ENCODE results near the gene DISC1. TPM values are rescaled to one million over a fixed set of nuclear protein-coding genes. Genes with fewer than 3 reads are reported as not detected.

Gene DISC1
- polyA plus RNA-seq, 4 donors = 5.6 to 5.9 (median 5.8) TPM

DNA sequence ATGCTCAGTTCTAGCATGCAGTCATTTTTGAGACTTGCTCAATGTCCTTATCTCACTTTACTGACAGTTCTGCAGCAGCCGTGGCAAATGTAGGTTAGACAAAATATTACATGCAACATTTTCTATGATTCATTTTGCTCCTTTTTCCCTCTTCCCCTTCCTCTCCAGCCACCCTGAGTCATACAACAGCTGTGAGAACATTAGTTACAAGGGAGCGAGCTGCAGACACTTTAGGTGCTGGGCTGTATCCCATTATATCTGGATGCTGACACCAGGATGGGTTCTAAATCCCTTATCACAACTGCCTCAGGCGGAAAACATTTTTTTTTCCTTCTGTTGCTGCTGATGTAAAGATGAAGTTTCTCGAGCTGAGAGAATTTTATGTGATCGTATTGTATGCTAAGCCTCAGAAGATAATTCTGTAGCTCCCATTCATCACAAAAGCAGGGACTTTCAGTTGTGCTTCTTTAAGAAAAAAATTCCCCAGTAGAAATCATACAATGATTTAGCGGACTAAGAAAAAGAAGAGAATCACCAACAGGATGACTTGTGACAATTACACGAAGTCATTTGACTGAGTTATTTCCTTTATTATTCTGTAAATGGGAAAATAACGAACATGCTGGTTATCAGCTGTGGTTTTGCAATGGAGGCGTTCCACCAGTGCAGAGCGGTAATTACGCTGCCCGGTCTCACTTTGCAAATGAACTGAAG, 345.0 kb downstream of the DISC1 start:
- no peak for DNase-seq (ENCODE audit: low read depth in 4 of 4, low spot score in 3 of 4)

DNA sequence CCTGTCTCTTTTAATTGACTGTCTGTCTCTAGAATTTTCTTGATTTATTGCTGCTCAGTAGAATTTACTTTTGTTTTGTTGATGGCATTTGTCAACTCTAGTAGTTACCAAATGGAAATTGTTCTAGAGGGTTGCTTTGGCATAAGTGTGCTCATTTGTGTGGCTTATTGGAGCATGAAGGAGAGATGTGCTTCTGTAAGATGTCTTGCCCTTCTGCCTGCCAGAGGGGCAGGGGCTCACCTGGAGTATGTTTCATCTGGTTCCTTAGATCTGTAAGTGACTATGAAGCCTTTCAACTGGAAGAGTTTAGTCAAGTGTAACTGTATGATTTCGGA, 345.5 kb downstream of the DISC1 start:
- no peak for DNase-seq (ENCODE audit: low read depth in 4 of 4, low spot score in 3 of 4)

DNA sequence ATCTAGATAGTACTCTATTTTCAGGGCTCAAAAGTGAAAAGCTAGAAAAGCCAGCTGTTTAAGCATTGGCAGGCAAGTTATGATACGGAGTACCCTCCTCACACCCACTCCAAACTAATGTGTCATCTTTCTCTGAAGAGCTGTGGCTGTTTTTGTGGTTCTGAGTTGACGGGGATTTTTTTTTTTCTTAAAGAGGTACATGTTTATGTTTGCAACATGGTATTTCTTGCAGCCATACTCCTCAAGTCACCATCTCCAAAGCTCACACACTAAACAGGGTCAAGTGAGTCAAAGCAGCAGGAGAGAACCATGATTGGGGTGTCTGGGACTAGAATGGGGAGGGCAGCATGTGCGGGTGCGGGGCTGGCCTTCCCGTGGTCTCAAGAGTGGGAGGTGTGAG, 347.2 kb downstream of the DISC1 start:
- DNase-seq (ENCODE audit: low read depth in 4 of 4, low spot score in 3 of 4) = no peak

DNA sequence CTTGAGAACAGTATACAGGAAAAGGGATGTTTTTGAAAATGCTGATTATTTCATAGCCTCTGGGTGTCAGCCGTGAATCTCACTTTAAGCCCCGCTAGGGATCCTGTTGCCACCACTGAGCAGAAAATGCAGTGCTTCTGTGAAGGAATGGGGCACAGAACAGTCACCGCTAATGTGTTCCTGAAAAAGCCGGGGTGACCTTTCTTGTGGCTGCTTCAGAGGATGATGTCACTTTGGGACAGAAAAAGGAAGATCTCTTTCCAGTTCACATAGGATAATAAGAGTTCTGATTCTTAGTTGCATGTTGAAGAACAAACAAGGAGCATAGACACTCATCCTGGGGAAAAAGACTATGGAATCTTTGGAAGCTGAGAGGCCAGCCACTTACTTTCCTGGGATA, 349.6 kb downstream of the DISC1 start:
- no peak for DNase-seq (ENCODE audit: low read depth in 4 of 4, low spot score in 3 of 4)

DNA sequence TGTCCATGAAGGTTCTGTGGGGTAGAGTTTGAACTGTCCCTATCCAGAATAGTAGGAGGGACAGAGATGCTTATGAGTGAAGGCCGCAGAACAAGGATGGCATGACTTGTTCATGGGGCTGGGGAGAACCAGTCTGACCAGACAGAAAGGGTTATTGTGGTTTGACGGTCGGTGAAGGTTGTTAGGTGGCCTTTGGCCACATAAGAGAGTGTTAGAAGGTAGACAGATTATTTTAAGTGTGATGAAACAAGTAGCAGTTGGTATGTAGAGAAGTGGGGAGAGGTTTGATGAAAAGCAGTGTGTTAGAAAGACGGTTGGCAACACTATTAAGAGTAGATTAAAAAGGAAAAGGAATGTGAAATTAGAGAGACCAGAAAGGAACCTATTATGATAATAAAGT, 355.1 kb downstream of the DISC1 start:
- no peak for DNase-seq (ENCODE audit: low read depth in 4 of 4, low spot score in 3 of 4)

DNA sequence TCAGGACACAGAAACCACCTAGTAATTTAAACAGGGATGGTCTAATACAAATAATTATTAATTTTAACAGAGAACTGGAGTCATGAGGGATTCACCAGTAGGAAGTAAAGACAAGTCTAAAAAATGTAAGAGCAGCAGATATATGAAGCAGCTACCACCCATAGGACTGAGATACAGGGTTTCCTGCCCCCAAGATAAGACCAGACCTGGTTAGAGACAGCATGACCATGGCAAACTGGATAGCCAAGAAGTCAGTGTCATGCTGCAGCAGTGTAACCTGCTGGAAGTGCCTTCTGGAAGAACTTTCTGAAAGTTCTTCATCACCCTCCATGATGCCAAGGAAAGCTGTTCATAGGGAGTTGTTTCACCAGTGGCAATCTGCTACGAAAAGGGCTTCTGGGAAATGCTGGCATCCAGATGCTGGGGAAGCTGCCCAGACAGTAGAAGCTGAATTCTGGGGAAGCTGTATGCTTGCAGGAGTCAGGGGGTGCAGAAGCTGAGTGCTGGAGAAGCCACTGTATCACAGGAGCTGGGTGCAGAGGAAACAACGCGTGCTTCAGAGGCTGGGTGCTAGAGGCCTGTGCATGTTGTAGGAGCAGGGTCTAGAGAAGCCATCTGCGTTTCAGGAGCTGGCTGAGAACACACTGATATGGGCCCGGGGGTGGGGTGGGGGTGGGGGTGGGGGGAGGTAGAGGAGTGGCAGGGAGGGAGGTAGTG, 356.4 kb downstream of the DISC1 start:
- no peak for DNase-seq (ENCODE audit: low read depth in 4 of 4, low spot score in 3 of 4)

DNA sequence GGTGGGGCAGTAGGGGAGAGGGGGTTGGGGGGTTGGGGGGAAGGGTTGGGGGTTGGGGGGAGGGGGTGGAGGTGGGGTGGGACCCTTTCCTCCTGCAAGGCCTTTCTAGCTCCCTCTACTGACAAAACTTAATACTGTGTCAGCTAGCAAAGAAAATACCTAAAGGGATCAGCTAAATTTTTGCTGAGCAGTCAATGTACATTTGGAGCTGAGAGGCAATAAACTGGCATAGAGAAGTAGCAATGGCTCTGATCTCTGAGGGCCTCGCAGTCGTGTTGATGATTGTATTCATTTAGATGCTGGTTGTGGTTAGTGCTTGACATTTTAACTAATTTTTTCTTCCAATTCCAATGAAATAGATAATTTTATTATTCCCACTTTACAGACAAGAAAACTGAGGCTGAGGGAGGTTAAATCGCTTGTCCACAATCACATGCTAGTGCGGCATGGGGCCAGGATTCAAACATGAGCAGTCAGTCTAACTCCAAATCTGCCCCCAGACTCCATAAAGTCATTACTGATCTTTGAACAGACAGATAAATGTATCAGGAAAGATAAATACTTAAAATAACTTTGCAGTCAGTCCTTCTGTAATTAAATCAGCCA, 357.1 kb downstream of the DISC1 start:
- DNase-seq (ENCODE audit: low read depth in 4 of 4, low spot score in 3 of 4) = no peak

DNA sequence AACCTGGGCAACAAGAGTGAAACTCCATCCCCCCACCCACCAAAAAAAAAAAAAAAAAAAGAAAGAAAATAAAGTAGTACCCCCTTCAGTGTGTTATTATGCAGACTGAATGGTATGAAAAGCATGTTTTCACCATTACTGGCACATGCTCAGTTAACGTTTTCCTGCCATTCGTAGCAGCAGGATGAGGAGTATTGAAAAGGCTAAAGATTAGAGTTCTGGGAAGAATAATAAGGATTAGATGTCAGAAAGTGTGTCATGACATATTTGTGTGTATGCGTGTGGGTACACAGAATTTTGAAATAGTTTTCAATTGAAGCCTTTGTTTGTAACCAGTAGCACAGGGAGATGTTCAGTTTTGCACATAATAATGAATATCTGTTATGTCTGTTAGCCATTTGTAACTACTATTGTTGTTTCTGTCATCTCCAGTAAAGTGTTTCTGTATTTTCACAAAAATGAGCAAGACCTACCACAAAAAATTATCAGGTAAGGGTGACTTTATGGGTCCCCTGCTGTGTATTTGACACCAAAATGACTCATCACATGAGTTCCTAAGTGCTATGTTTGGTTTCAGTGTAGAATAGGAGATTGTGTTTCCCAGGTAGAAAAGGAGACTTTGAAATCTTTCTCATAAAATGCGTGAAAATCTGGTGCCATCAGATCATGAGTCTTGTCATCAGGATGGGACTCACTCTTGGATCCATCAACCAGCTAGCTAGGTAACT, 358.9 kb downstream of the DISC1 start:
- DNase-seq (ENCODE audit: low read depth in 4 of 4, low spot score in 3 of 4) = no peak

DNA sequence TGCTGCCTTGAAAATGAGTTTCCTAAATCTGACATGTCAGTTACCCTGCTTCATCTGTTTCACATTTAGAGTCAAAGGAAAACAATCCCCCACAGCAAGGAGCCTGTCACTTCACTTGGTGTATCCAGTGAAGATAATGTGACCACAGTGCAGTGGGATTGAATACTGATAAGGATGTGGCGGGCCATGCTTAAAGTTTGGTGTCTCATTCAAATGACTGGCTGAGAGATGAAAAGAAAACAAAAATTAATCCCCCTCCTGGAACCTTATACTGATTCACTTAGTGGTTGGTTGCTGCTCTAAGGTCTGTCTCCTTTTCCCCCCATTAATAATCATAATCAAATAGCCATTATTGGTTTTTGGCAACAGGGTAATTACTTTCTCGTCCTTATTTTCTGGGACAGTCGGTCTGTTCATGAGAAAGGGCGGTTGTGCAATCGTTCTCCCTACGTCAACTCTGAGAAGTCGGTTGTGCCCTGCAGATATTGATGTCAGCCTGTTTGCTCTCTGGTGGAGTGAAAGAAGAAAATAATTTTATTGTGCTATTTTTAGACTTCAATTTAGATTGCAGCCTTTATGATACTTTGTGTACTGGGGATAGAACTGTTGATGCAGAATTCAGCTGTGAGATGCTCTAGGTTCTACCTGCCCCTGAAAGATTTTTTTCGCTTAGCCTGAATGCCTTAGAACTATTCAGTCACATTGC, 360.2 kb downstream of the DISC1 start:
- no peak for DNase-seq (ENCODE audit: low read depth in 4 of 4, low spot score in 3 of 4)

DNA sequence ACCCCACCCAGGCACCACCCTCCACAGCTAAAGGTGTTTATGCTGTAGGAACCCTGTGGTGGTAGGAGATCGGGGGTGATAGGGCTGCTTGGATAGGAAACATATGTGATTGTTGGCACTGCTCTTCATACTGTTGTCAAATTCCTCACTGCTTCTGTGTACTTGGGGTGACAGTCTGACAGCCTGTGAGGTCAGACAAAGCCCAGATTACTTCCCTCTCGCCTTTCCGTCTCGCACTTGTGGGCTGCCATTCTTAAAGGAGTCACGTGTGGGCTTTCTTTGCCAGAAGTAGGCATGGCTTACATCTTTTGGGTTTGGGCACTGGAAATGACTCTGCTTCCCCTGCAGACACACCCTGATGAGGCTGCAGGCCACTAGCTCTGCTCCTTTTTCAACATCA, 363.8 kb downstream of the DISC1 start:
- no peak for DNase-seq (ENCODE audit: low read depth in 4 of 4, low spot score in 3 of 4)

DNA sequence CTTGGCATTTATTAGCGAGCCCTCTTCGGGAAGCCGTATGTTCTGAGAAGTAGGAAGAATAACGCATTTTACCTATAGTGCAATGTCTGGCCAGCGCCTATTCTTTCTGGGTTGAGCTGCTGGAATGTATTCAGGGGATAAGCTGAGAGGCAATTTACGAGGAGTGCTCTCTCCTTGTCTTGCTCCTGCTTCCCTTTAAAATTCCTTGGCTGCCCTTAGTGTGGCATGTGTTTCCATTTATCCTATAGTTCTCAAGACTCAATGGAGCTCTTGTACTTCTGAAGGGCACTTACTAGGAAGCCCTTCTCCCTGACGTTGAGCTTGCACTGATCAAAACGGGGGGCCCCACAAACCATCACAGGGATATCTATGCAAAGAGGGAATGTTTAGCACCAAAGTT, 364.6 kb downstream of the DISC1 start:
- DNase-seq (ENCODE audit: low read depth in 4 of 4, low spot score in 3 of 4) = no peak

DNA sequence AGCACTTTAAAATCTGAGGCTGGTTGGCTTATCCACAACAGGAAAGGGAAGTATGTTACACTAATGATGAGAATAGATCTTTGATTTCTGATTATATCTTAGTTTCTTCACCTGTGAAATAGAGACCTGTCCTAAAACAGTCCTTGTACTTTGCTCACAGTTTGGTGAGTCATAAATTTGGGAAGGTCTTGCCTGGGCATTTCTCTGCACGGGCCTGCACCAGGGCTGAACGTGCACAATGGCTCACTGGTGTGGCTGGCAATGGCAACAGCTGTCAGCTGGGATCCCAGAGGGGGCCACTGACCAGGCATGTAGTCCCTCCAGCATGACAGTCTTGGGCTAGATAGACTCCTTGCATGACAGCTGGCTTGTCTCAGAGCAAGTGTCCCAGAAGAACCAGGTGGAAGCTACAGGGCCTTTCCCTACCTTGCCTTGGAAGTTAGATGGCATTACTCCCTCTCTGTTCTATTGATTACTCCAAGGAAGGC, 367.4 kb downstream of the DISC1 start:
- DNase-seq (ENCODE audit: low read depth in 4 of 4, low spot score in 3 of 4) = no peak

DNA sequence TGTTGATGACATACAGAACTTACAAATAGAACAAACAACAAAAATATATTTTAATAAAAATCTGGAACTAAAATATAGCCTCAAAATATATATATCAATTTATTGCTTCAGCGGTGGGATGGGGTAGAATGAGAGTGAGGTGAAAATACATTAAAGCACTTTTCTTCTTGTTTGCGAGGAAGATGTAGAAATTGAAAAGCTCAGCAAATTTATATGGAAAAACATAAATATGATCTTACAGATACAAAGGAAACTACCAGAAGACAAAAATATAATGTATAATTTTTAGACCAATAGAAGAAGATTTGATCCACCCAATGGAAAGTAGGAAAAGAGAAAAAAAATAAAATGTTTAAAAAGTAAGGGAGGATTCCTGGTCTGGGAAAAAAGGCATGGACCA, 372.2 kb downstream of the DISC1 start:
- no peak for DNase-seq (ENCODE audit: low read depth in 4 of 4, low spot score in 3 of 4)

DNA sequence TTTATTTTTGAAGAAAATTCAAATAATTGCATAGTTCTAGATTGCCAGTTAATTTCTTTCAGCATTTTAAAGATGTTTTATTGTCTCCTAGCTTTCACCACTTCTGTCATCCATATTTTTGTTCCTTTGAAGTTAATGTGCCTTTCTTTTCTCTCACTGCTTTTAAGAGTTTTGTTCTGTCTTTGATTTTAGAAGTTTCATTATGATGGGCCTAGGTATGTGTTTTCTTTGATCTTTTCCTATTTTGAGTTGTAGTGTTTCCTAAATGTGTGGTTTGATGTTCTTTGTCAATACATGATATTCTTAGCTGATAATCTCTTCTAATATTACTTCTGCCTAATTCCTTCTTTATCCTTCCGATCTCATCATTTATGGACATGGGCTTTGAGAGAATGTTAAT, 378.7 kb downstream of the DISC1 start:
- DNase-seq (ENCODE audit: low read depth in 4 of 4, low spot score in 3 of 4) = no peak

DNA sequence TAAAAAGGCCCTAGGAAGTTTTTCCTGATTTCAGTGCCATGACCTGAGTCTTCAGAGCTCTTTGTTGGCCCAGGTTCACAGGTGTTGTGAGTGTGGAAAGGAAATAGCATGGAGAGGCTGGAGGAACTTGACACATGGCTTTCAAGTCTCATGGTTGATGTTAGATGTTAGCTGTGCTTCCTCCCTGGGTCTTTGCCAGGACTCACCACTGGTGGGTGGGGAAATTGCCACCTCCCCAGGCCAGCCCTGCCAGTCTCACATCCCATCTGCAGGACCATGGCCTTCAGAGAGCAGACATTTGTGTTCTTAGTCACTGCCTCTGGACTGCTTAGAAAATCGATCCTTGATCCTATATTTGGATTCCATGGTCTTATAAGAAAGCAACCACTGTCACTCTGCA, 383.2 kb downstream of the DISC1 start:
- DNase-seq (ENCODE audit: low read depth in 4 of 4, low spot score in 3 of 4) = no peak

DNA sequence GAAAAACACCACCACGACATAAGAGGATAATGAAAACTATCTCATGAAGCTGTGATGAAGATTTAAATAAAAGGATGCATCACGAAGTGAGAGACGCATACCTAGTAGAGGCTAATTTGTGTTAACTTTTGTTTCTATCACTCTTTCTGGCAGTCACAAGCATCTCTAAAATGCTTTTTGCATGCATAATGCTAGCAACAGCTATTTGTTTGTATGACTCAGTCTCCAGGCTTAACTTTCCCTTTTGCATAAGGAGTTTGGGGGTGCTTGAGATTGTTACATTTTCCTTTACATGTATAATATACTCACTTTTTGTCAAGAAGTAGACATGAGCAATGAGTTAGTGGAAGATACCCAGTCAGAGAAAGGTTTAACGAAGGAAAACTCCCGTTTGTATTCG, 385.4 kb downstream of the DISC1 start:
- DNase-seq (ENCODE audit: low read depth in 4 of 4, low spot score in 3 of 4) = no peak

DNA sequence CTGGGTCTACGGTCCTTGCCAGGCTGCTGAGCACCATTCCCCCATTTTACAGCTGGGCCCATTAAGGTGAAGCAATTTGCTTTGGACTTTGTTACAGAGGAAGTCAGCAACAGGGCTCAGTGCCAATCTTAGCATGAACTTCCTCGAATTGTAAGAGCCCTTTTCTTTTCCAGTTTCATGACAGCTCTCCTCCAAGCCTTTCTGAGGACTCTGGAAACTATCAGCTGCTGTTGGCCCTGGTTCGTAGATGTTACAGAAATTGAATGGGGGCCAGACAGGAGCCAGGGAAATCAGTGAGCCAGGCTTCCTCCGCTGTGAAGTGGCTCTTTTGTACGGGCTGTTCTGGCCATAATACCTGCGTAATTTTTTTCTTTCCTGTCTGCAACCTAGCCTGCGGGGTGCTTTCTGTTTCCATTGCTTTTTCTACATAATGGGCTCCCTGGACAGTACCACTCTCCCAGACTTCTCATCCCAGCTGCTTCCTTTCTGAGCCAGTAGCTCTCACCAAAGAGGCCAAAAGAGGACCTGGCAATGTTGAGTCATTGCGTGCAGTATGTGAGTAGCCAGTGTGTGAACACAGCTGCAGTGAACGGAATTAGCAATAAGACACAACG, 386.3 kb downstream of the DISC1 start:
- DNase-seq (ENCODE audit: low read depth in 4 of 4, low spot score in 3 of 4) = no peak

DNA sequence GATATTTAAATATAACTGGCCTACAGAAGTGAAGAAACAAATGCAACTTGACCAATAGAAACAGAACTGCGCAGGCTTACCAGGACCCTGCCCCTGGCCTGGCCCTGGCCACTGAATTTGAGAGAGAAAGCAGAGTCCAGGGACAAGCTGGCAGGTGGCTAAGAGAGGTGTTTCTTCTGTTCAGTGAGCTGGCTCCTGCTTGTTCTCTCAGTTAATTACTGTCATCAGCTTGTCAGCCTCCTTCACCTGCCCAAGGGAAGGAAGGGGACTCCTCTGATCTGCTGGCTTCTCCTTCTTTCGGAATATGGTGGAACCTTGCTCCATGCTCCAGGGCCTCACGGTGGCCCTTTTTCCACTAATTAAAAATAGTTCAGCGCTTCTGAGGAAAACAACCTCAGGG, 388.4 kb downstream of the DISC1 start:
- DNase-seq (ENCODE audit: low read depth in 4 of 4, low spot score in 3 of 4) = no peak

DNA sequence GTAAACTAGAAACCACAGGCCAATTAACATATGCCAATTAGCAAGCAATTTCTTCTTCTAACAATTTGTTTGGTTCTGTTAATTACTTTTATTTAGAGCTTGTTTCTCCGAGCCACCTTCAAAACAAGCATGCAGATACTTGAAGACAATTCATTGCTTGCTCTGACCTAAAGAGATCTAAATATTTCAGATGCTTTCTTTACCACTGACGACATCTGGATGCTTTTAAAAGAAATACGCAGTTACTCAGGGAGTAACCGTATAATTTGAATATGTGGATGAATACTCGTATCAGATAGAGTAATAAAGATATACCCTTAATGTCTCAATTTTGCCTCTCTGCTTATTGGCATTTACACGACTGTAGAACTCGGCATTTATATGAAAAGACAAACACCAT, 390.0 kb downstream of the DISC1 start:
- DNase-seq (ENCODE audit: low read depth in 4 of 4, low spot score in 3 of 4) = no peak

DNA sequence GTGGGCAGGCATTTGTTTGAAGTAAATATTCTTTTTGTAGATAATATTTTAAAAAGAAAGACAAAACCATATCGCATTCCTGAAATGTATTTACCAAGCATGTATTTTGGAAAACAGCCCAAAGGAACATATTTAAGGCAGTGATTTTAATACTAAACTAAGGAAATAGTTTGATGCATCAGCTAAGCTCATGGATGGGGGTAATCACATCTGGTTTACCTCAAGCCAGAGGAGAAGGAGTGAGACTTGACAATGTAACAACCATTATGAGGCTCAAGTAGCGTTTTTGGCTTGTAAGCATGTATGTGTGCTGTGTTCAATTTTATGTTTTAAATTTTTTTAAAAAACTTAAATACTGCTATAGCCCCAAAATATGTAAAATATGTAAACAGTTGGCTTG, 390.5 kb downstream of the DISC1 start:
- DNase-seq (ENCODE audit: low read depth in 4 of 4, low spot score in 3 of 4) = no peak
